Mesodermal cell (in vitro differentiated cells): ENCODE data around the gene SDC4.

ENCODE experiments used
- H3K27ac ChIP-seq: 2 replicates; pipeline ENCODE4 v1.7.0; 2013; ENCODE audit warnings: mild to moderate bottlenecking, low read depth, low read length, moderate library complexity; ENCODE audit not compliant: severe bottlenecking
- H3K36me3 ChIP-seq: 2 replicates; pipeline ENCODE4 v1.7.1; 2013; ENCODE audit warnings: mild to moderate bottlenecking, low read length, moderate library complexity; ENCODE audit not compliant: control insufficient read depth, insufficient read depth
- H3K4me1 ChIP-seq: one replicate; pipeline ENCODE4 v1.7.1; 2013; ENCODE audit warnings: mild to moderate bottlenecking, low read length; ENCODE audit not compliant: insufficient read depth, control insufficient read depth, poor library complexity, severe bottlenecking
- H3K4me3 ChIP-seq: 2 replicates; pipeline ENCODE4 v1.7.0; 2013; ENCODE audit warnings: low read length, control low read depth, mild to moderate bottlenecking; ENCODE audit not compliant: insufficient read depth, poor library complexity, severe bottlenecking; ENCODE audit errors: extremely low read depth
- H3K9me3 ChIP-seq: 2 replicates; pipeline ENCODE4 v1.7.1; 2013; ENCODE audit warnings: mild to moderate bottlenecking, low read length, moderate library complexity; ENCODE audit not compliant: control insufficient read depth
- WGBS, 2 experiments: methylation state at CpG; one replicate each; pipeline ENCODE4 v1.1.5; 2013; ENCODE audit warnings: missing lambda C conversion rate in 2 of 2; ENCODE audit not compliant: insufficient coverage in 2 of 2; 5-methylcytosine and 5-hydroxymethylcytosine counted together

The SDC4 gene

GRCh38 chr20:45292343-45292742 is 55.9 kb downstream of the SDC4 start:
- Histone ChIP-seq H3K9me3 (peaks cover 17% of the 10 kb centered on the region), H3K36me3 (no peaks in the 10 kb centered on the region), H3K4me1 (peaks cover 4% of the 10 kb centered on the region), H3K4me3 (no peak overlapping the region), H3K27ac (peak overlapping the region; percentile 94)
- WGBS, 2 experiments = 92% methylated on average over 2 of the region's 2 CpGs; no CpG with 5 or more reads in 1 of the 2 experiments

- H3K27ac ChIP-seq = no peak overlapping the region
- peaks cover 17% of the 10 kb centered on the region for H3K9me3 ChIP-seq
- peaks cover 4% of the 10 kb centered on the region for H3K4me1 ChIP-seq
- H3K36me3 ChIP-seq = no peaks in the 10 kb centered on the region
- H3K4me3 ChIP-seq = no peak overlapping the region
- WGBS, 2 experiments = 94 to 100% methylated on average over 5 to 6 of the region's 9 CpGs
These were observed 56.7 kb downstream of the SDC4 start for GRCh38 chr20:45291526-45291925.

GRCh38 chr20:45290677-45291355 is 57.4 kb downstream of the SDC4 start:
- 11 to 18% methylated on average over 6 to 8 of the region's 8 CpGs for WGBS, 2 experiments
- Histone ChIP-seq H3K4me1 (peaks cover 4% of the 10 kb centered on the region), H3K27ac (no peak overlapping the region), H3K36me3 (no peaks in the 10 kb centered on the region), H3K9me3 (peaks cover 17% of the 10 kb centered on the region), H3K4me3 (no peak overlapping the region)

GRCh38 chr20:45289942-45290676 is 58.1 kb downstream of the SDC4 start:
- Histone ChIP-seq H3K4me3 (no peak overlapping the region), H3K9me3 (peaks cover 11% of the 10 kb centered on the region), H3K36me3 (no peaks in the 10 kb centered on the region), H3K4me1 (peaks cover 4% of the 10 kb centered on the region), H3K27ac (no peak overlapping the region)
- WGBS, 2 experiments = 87 to 90% methylated on average over 8 to 10 of the region's 13 CpGs

GRCh38 chr20:45288860-45289259 is 59.4 kb downstream of the SDC4 start:
- no peaks in the 10 kb centered on the region for H3K36me3 ChIP-seq
- H3K4me3 ChIP-seq = no peak overlapping the region
- 80 to 100% methylated on average over 2 to 3 of the region's 5 CpGs for WGBS, 2 experiments
- H3K27ac ChIP-seq = no peak overlapping the region
- H3K9me3 ChIP-seq = no peaks in the 10 kb centered on the region
- H3K4me1 ChIP-seq = peaks cover 4% of the 10 kb centered on the region

GRCh38 chr20:45288376-45288775 is 59.8 kb downstream of the SDC4 start:
- no peaks in the 10 kb centered on the region for H3K36me3 ChIP-seq
- no peaks in the 10 kb centered on the region for H3K9me3 ChIP-seq
- 89 to 97% methylated on average over 4 of the region's 4 CpGs for WGBS, 2 experiments
- no peak overlapping the region for H3K4me3 ChIP-seq
- no peak overlapping the region for H3K27ac ChIP-seq
- H3K4me1 ChIP-seq = peaks cover 4% of the 10 kb centered on the region

GRCh38 chr20:45283551-45284057 is 64.6 kb downstream of the SDC4 start:
- WGBS, 2 experiments = 75 to 81% methylated on average over 2 to 3 of the region's 4 CpGs
- Histone ChIP-seq H3K27ac (no peak overlapping the region), H3K9me3 (no peaks in the 10 kb centered on the region), H3K4me3 (no peak overlapping the region), H3K36me3 (no peaks in the 10 kb centered on the region), H3K4me1 (no peaks in the 10 kb centered on the region)

GRCh38 chr20:45282700-45283550 is 65.3 kb downstream of the SDC4 start:
- Histone ChIP-seq H3K4me1 (no peaks in the 10 kb centered on the region), H3K9me3 (no peaks in the 10 kb centered on the region), H3K27ac (no peak overlapping the region), H3K36me3 (no peaks in the 10 kb centered on the region), H3K4me3 (no peak overlapping the region)
- WGBS, 2 experiments = 81 to 84% methylated on average over 3 to 4 of the region's 7 CpGs

- Histone ChIP-seq H3K36me3 (no peaks in the 10 kb centered on the region), H3K9me3 (no peaks in the 10 kb centered on the region), H3K4me3 (no peak overlapping the region), H3K4me1 (no peaks in the 10 kb centered on the region), H3K27ac (no peak overlapping the region)
- WGBS, 2 experiments = 67 to 83% methylated on average over 1 of the region's 1 CpG
These were observed 68.2 kb downstream of the SDC4 start for GRCh38 chr20:45279992-45280391.

GRCh38 chr20:45275338-45275737 is 72.9 kb downstream of the SDC4 start:
- Histone ChIP-seq H3K4me1 (no peaks in the 10 kb centered on the region), H3K4me3 (no peak overlapping the region), H3K9me3 (no peaks in the 10 kb centered on the region), H3K27ac (no peak overlapping the region), H3K36me3 (no peaks in the 10 kb centered on the region)
- WGBS, 2 experiments = 80% methylated on average over 1 of the region's 3 CpGs
